ENCODE data around the gene EIF5A2.

DNA sequence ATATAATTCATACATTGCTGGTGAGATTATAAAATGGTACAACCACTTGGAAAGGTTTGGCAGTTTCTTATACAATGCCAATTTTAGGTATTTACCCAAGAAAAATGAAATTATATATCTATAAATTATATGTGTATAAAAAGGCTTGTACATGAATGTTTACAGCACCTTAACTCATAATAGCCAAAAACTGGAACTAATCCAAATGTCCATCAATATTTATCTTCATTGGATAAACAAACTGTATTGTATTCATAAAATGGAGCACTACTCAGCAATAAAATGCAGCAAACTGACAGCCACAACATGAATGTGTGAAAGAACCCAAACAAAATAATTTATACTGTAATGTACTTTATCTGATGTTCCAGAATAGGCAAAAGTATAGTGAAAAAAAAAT, 33.6 kb upstream of the EIF5A2 start:
- TF ChIP-seq POLR2AphosphoS5 (IDR thresholded peaks at IDR 0.05; ENCODE audit: low read depth, low read length), result no peak
- TF ChIP-seq, protein P1, sequence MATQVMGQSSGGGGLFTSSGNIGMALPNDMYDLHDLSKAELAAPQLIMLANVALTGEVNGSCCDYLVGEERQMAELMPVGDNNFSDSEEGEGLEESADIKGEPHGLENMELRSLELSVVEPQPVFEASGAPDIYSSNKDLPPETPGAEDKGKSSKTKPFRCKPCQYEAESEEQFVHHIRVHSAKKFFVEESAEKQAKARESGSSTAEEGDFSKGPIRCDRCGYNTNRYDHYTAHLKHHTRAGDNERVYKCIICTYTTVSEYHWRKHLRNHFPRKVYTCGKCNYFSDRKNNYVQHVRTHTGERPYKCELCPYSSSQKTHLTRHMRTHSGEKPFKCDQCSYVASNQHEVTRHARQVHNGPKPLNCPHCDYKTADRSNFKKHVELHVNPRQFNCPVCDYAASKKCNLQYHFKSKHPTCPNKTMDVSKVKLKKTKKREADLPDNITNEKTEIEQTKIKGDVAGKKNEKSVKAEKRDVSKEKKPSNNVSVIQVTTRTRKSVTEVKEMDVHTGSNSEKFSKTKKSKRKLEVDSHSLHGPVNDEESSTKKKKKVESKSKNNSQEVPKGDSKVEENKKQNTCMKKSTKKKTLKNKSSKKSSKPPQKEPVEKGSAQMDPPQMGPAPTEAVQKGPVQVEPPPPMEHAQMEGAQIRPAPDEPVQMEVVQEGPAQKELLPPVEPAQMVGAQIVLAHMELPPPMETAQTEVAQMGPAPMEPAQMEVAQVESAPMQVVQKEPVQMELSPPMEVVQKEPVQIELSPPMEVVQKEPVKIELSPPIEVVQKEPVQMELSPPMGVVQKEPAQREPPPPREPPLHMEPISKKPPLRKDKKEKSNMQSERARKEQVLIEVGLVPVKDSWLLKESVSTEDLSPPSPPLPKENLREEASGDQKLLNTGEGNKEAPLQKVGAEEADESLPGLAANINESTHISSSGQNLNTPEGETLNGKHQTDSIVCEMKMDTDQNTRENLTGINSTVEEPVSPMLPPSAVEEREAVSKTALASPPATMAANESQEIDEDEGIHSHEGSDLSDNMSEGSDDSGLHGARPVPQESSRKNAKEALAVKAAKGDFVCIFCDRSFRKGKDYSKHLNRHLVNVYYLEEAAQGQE (IDR thresholded peaks at IDR 0.05; ENCODE audit: insufficient read depth in 1 of 2, low read depth in 2 of 2, low read length in 2 of 2), result no peak
